Muscle layer of duodenum (tissue), 2 donors: ENCODE results near the gene HAP1.

Experiments
- H3K27ac ChIP-seq: one replicate; pipeline ENCODE4 v1.7.0; 2013; ENCODE audit warnings: mild to moderate bottlenecking, low read length
- H3K27me3 ChIP-seq: one replicate; pipeline ENCODE4 v1.7.0; 2013; ENCODE audit warnings: low read depth, mild to moderate bottlenecking, control low read depth, low read length
- H3K36me3 ChIP-seq, 2 donors: one replicate each; pipeline ENCODE4 v1.7.0; 2013; ENCODE audit warnings: low read length in 2 of 2, control low read depth in 1 of 2, mild to moderate bottlenecking in 1 of 2; ENCODE audit not compliant: insufficient read depth in 2 of 2, control insufficient read depth in 1 of 2
- H3K4me1 ChIP-seq, 2 donors: one replicate each; pipeline ENCODE4 v1.7.0; 2013; ENCODE audit warnings: low read length in 2 of 2, mild to moderate bottlenecking in 2 of 2, control low read depth in 1 of 2, moderate library complexity in 1 of 2; ENCODE audit not compliant: insufficient read depth in 2 of 2, control insufficient read depth in 1 of 2
- H3K4me3 ChIP-seq, 2 donors: one replicate each; pipeline ENCODE4 v1.7.0; 2013; ENCODE audit warnings: low read length in 2 of 2, low read depth in 1 of 2, mild to moderate bottlenecking in 1 of 2
- H3K9me3 ChIP-seq, 2 donors: one replicate each; pipeline ENCODE4 v1.7.0; 2013; ENCODE audit warnings: low read length in 2 of 2, control low read depth in 1 of 2, mild to moderate bottlenecking in 1 of 2; ENCODE audit not compliant: control insufficient read depth in 1 of 2
- donor health status: healthy.

The HAP1 gene

GRCh38 chr17:41762391-41762790 is 27.9 kb upstream of the HAP1 start:
- H3K27me3 ChIP-seq: no peaks in the 10 kb centered on the region
- no peak overlapping the region for H3K27ac ChIP-seq
- H3K4me1 ChIP-seq: no peaks in the 10 kb centered on the region
- H3K9me3 ChIP-seq: no peaks in the 10 kb centered on the region
- H3K4me3 ChIP-seq: no peak overlapping the region
- peaks cover 45 to 77% of the 10 kb centered on the region in 2 donors for H3K36me3 ChIP-seq

DNA sequence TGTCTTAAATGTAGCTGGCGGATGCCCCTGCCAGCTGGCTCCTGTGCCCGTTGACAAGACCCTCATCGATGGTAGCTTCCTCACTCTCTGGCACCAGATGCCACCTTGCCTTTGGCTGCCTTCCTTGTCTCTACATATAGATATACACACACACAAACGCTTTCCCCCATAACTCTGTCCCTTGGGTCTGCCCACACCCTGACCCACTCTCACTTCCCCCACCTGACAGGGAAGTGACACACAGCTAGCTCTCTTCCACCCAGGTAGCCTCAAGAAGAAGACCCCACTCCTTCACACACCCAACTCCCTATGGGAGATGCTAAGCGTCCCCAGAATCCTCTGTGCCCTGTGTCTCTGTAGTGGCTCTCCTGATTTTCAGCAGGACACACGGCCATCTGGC is 26.4 kb upstream of the HAP1 start:
- Histone ChIP-seq H3K27ac (no peak overlapping the region), H3K9me3 (no peaks in the 10 kb centered on the region), H3K4me3 (no peak overlapping the region), H3K27me3 (no peaks in the 10 kb centered on the region), H3K4me1 (no peaks in the 10 kb centered on the region), H3K36me3 (peaks cover 49 to 77% of the 10 kb centered on the region in 2 donors)

DNA sequence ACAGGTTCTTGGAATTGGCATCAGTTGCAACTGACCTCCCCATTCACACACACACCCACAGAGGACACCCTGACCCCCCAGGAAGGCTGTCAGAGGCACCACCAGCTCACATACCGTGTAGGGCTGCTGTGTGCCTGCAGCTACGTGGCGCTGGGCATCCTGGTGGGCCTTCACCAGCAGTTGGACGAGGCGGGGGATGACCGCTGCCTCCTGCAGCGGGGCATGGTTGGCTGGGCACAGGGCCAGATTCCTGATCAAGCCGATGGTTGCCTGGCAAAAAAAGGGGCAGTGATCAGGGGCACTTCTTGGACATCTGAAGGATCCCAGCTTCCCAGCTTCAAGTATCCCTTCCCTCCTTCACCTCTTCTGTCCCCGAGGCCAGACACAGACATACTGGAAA is 24.2 kb upstream of the HAP1 start:
- H3K27ac ChIP-seq: no peak overlapping the region
- no peaks in the 10 kb centered on the region for H3K27me3 ChIP-seq
- H3K9me3 ChIP-seq: no peaks in the 10 kb centered on the region
- peaks cover 35 to 64% of the 10 kb centered on the region in 2 donors for H3K36me3 ChIP-seq
- no peaks in the 10 kb centered on the region for H3K4me1 ChIP-seq
- H3K4me3 ChIP-seq: no peak overlapping the region

DNA sequence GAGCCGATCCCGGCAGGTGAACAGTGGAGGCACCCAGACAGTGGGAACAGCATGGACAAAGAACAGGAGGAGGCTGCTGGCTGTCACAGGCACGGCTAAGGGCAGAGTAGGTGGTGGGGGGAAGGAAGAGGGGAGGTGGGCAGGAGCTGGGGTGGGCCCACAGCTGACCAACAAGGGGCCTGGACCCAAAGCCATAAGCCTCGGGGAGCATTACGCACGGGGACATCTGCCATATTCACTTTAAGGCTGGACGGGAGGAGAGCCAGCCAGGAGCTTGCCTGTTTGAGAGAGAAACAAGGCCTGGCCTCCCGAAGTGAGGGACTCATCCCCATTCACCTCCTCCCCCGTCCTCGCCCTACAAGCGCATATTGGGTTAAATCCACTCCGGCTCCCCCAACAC is 19.6 kb upstream of the HAP1 start:
- no peaks in the 10 kb centered on the region for H3K27me3 ChIP-seq
- H3K4me1 ChIP-seq: no peaks in the 10 kb centered on the region
- H3K36me3 ChIP-seq: peaks cover 17 to 30% of the 10 kb centered on the region in 2 donors
- no peak overlapping the region for H3K4me3 ChIP-seq
- no peaks in the 10 kb centered on the region for H3K9me3 ChIP-seq
- H3K27ac ChIP-seq: no peak overlapping the region

- Histone ChIP-seq H3K4me3 (no peak overlapping the region), H3K4me1 (no peaks in the 10 kb centered on the region), H3K27ac (no peak overlapping the region), H3K27me3 (no peaks in the 10 kb centered on the region), H3K36me3 (peaks cover 0 to 9% of the 10 kb centered on the region in 2 donors), H3K9me3 (no peaks in the 10 kb centered on the region)
Measured at GRCh38 chr17:41751288-41751687, 16.8 kb upstream of the HAP1 start.

DNA sequence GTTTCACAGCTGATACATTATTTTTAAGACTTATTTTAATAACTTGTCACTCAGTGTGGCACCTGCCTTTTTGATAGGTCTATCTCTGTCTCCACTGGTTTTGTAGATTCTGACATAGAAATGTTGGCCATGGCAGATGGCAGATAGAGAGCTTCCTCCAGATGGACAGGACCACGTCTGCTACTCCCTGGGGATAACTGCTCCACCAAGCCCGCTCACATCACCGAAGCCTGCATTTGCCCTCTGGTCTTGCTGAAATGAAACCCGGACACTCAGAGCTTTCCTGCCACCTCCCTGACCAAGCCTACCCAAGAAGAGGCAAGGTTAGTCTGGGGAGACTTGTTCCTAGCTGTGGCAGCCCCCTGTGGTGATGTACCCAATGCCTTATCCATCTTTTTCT is 16.4 kb upstream of the HAP1 start:
- H3K27ac ChIP-seq: no peak overlapping the region
- H3K4me1 ChIP-seq: no peaks in the 10 kb centered on the region
- no peaks in the 10 kb centered on the region for H3K9me3 ChIP-seq
- no peak overlapping the region for H3K4me3 ChIP-seq
- no peaks in the 10 kb centered on the region for H3K27me3 ChIP-seq
- H3K36me3 ChIP-seq: peaks cover 0 to 5% of the 10 kb centered on the region in 2 donors

GRCh38 chr17:41748275-41748674 is 13.8 kb upstream of the HAP1 start:
- H3K4me1 ChIP-seq: no peaks in the 10 kb centered on the region
- H3K4me3 ChIP-seq: no peak overlapping the region

GRCh38 chr17:41741709-41742108 is 7.3 kb upstream of the HAP1 start:
- Histone ChIP-seq H3K27me3 (peaks cover 8% of the 10 kb centered on the region), H3K27ac (no peak overlapping the region), H3K9me3 (no peaks in the 10 kb centered on the region), H3K4me1 (peaks cover 0 to 3% of the 10 kb centered on the region in 2 donors), H3K4me3 (no peak overlapping the region), H3K36me3 (no peaks in the 10 kb centered on the region)

More at GRCh38 chr17:41748275-41748674, 13.8 kb upstream of the HAP1 start:
- Histone ChIP-seq H3K36me3 (no peaks in the 10 kb centered on the region), H3K27me3 (no peaks in the 10 kb centered on the region), H3K27ac (no peak overlapping the region), H3K9me3 (no peaks in the 10 kb centered on the region)

GRCh38 chr17:41740506-41740905 is 6.1 kb upstream of the HAP1 start:
- Histone ChIP-seq H3K36me3 (no peaks in the 10 kb centered on the region), H3K4me3 (no peak overlapping the region), H3K9me3 (no peaks in the 10 kb centered on the region), H3K4me1 (peaks cover 0 to 3% of the 10 kb centered on the region in 2 donors), H3K27me3 (peaks cover 8% of the 10 kb centered on the region), H3K27ac (no peak overlapping the region)

DNA sequence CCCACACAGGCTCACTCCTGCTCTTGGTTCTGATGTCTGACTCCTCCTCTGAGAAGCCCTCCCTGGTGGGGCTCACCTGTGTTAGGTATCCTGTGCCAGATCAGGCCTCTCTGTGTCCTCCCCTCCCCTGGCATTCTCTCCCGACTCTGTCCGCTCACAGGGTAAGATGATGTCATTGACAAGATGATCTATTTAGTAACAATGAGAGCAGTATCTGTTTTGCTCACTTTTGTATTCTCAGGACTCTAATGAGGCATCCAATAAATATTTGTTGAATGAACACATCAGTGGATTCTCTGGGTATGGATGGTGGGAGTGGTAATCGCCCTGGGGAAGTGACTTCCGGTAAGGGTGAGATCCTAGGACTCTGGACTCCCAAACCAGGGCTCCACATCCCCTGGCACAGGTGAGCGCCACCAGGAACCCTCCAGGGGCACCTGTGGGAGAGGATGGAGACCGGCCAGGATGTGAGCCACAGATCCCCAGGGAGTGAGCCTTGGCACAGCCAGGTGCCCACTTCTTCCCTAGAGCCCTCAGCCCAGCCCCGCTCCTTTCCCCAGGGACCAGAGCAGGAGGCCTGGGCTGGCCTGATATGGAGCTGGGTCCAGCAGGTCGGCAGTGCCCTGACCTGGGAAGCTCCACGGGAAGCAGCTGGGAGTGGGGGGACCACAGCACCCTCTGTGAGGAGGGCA is 5.4 kb upstream of the HAP1 start:
- Histone ChIP-seq H3K4me3 (no peak overlapping the region), H3K27ac (no peak overlapping the region), H3K9me3 (no peaks in the 10 kb centered on the region), H3K36me3 (no peaks in the 10 kb centered on the region), H3K27me3 (peaks cover 8% of the 10 kb centered on the region), H3K4me1 (peaks cover 0 to 10% of the 10 kb centered on the region in 2 donors)

DNA sequence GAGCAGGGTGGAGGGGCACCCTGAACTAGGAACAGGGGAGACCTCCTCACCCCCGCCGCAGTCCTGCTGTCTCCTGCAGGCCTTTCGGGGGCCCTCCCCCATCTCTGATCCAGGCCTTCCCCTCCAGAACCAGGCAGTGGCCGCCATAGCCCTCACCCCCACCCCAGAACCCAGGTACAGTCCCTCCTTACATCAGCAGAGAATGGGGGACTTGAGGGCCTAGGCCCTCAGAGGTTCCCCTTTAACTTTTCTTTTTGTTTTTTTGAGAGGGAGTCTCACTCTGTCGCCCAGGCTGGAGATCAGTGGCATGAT is 4.3 kb upstream of the HAP1 start:
- Histone ChIP-seq H3K9me3 (no peaks in the 10 kb centered on the region), H3K36me3 (no peaks in the 10 kb centered on the region), H3K4me1 (peaks cover 0 to 20% of the 10 kb centered on the region in 2 donors), H3K4me3 (no peak overlapping the region), H3K27ac (no peak overlapping the region), H3K27me3 (peaks cover 8% of the 10 kb centered on the region)
